Activated naive CD8-positive, alpha-beta T cell treated with anti-CD3 and anti-CD28 coated beads, Interleukin-2, amount 50 U/mL, for 24 hours (primary cell): ENCODE results near the gene NANOS3.

ENCODE experiments used
- ATAC-seq: fragments of 150-1000 bp; cut with Tn5 transposase; one replicate; pipeline ENCODE4 v1.10.0; 2021
- DNase-seq: peaks from one replicate; pipeline ENCODE4 v3.0.0; 2021
- H3K27ac Mint-ChIP-seq: one replicate; pipeline ENCODE4 v1.8.0; 2021; ENCODE audit warnings: mild to moderate bottlenecking, mixed read lengths
- H3K27me3 Mint-ChIP-seq: one replicate; pipeline ENCODE4 v1.8.0; 2021; ENCODE audit warnings: mixed read lengths
- H3K36me3 Mint-ChIP-seq: one replicate; pipeline ENCODE4 v1.8.0; 2021; ENCODE audit warnings: low read depth, mixed read lengths
- H3K4me1 Mint-ChIP-seq: one replicate; pipeline ENCODE4 v1.8.0; 2021; ENCODE audit warnings: mixed read lengths
- H3K4me3 Mint-ChIP-seq: one replicate; pipeline ENCODE4 v1.8.0; 2021; ENCODE audit warnings: mild to moderate bottlenecking, moderate library complexity, mixed read lengths
- H3K9me3 Mint-ChIP-seq: one replicate; pipeline ENCODE4 v1.8.0; 2021; ENCODE audit warnings: mixed read lengths

NANOS3 gene

GRCh38 chr19:13868663-13869062 is 8.3 kb upstream of the NANOS3 start:
- Mint-ChIP-seq H3K4me3 (no peak overlapping the region), H3K36me3 (peaks cover 2% of the 10 kb centered on the region), H3K27me3 (peaks cover 31% of the 10 kb centered on the region), H3K9me3 (no peaks in the 10 kb centered on the region), H3K27ac (no peak overlapping the region), H3K4me1 (peaks cover 27% of the 10 kb centered on the region)
- DNase-seq: no peak
- no peak for ATAC-seq

- Mint-ChIP-seq H3K36me3 (peaks cover 2% of the 10 kb centered on the region), H3K27ac (no peak overlapping the region), H3K4me3 (no peak overlapping the region), H3K4me1 (peaks cover 22% of the 10 kb centered on the region), H3K9me3 (no peaks in the 10 kb centered on the region), H3K27me3 (peaks cover 26% of the 10 kb centered on the region)
- ATAC-seq (no peak), DNase-seq (no peak)
Measured at GRCh38 chr19:13869281-13869680, 7.7 kb upstream of the NANOS3 start.

GRCh38 chr19:13870873-13871272 is 6.1 kb upstream of the NANOS3 start:
- Mint-ChIP-seq H3K27me3 (peaks cover 21% of the 10 kb centered on the region), H3K4me1 (peaks cover 18% of the 10 kb centered on the region), H3K9me3 (no peaks in the 10 kb centered on the region), H3K27ac (no peak overlapping the region), H3K36me3 (peaks cover 2% of the 10 kb centered on the region), H3K4me3 (no peak overlapping the region)
- DNase-seq (no peak), ATAC-seq (no peak)

DNA sequence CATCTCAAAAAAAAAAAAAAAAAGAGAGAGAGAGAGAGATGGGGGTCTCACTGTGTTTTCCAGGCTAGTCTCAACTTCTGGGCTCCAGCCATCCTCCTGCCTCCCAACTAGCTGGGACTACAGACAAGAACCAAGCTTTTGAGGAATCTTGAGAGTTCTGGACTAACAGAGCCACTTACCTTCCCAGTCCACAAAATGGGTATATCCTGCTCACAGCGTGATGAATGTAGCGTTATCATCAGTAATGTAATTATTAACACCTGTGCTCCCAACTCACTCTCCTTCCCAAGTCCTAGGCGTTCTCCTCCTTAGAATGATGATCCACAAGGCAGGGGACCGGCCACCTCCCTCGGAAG is 4.6 kb upstream of the NANOS3 start:
- Mint-ChIP-seq H3K9me3 (no peaks in the 10 kb centered on the region), H3K4me1 (peaks cover 11% of the 10 kb centered on the region), H3K4me3 (peak overlapping the region; percentile 59), H3K36me3 (no peaks in the 10 kb centered on the region), H3K27ac (no peak overlapping the region), H3K27me3 (peaks cover 13% of the 10 kb centered on the region)
- DNase-seq (no peak), ATAC-seq (no peak)

DNA sequence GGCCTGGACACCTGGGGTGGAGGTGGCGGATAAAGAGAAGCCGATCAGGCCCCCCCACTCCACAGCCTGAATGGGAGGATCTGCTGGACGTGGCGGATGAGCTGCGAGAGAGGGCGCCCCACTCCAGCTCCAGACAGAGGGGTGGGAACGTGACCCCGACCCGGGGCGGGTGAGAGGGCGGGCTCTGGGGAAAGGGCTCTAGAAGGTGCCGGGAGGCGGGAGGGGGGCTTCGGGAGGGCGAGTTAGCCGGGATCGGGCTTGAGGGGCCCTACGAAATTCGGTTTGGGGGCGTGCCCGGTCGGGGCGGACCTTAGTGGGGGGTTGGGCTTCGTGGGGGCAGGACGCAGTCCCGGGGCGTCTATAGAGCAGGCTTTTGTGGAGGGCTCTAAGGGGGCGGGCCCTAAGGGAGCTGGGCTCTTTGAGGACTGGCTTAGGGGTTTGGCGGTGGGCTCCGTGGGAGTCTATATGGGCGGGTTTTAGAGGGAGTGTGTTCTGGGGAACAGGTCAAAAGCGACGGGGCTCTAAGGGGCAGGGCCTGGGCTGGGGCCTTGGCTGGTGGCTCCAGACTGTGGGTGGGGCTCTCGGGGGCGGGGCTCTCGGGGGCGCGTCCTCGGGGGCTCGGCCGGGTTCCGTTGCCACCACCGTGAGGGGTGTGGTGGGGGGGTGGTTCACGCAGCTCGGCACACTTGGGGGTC is 4.1 kb upstream of the NANOS3 start:
- Mint-ChIP-seq H3K4me1 (peaks cover 11% of the 10 kb centered on the region), H3K27ac (no peak overlapping the region), H3K9me3 (no peaks in the 10 kb centered on the region), H3K36me3 (no peaks in the 10 kb centered on the region), H3K27me3 (peaks cover 8% of the 10 kb centered on the region), H3K4me3 (peak overlapping the region; percentile 59)
- ATAC-seq (peak; percentile 62), DNase-seq (peak; percentile 47)

GRCh38 chr19:13873834-13874515 is 3.0 kb upstream of the NANOS3 start:
- H3K36me3 Mint-ChIP-seq: no peaks in the 10 kb centered on the region
- no peak overlapping the region for H3K4me3 Mint-ChIP-seq
- no peaks in the 10 kb centered on the region for H3K9me3 Mint-ChIP-seq
- peaks cover 8% of the 10 kb centered on the region for H3K27me3 Mint-ChIP-seq
- peaks cover 5% of the 10 kb centered on the region for H3K4me1 Mint-ChIP-seq
- ATAC-seq: no peak
- no peak overlapping the region for H3K27ac Mint-ChIP-seq
- no peak for DNase-seq

DNA sequence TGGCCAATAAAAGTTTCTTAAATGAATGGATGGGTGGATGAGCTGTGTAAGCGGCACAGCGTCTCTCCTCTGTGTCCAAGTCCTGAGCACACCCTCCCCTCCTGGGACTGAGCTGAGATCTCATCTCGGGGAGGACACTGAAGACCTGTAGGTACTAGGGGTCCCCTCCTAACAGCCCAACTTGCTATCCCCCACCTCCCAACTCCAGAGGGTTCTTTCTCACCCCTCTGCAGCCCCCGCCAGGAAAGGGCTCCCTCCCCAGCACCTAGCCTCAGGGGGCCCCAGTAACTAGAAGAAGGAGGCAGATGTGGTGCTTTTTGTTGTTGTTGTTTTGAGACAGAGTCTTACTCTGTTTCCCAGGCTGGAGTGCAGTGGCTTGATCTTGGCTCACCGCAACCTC is 1.1 kb upstream of the NANOS3 start:
- ATAC-seq (no peak), DNase-seq (no peak)
- peaks cover 13% of the 10 kb centered on the region for H3K4me1 Mint-ChIP-seq
- H3K27ac Mint-ChIP-seq: no peak overlapping the region
- no peaks in the 10 kb centered on the region for H3K9me3 Mint-ChIP-seq
- no peaks in the 10 kb centered on the region for H3K36me3 Mint-ChIP-seq
- peaks cover 6% of the 10 kb centered on the region for H3K27me3 Mint-ChIP-seq
- H3K4me3 Mint-ChIP-seq: no peak overlapping the region

DNA sequence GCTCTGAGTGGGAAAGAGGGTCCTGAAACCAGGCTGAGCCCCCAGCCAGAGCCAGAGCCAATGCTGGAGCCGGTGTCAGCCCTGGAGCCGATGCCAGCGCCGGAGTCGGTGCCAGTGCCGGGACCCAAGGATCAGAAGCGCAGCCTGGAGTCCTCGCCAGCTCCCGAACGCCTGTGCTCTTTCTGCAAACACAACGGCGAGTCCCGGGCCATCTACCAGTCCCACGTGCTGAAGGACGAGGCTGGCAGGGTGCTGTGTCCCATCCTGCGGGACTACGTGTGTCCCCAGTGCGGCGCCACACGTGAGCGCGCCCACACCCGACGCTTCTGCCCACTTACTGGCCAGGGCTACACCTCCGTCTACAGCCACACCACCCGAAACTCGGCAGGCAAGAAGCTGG is 369 bp downstream of the NANOS3 start:
- Mint-ChIP-seq H3K36me3 (no peaks in the 10 kb centered on the region), H3K27me3 (peaks cover 2% of the 10 kb centered on the region), H3K4me1 (peaks cover 27% of the 10 kb centered on the region), H3K4me3 (no peak overlapping the region), H3K9me3 (no peaks in the 10 kb centered on the region), H3K27ac (no peak overlapping the region)
- DNase-seq: no peak
- no peak for ATAC-seq

DNA sequence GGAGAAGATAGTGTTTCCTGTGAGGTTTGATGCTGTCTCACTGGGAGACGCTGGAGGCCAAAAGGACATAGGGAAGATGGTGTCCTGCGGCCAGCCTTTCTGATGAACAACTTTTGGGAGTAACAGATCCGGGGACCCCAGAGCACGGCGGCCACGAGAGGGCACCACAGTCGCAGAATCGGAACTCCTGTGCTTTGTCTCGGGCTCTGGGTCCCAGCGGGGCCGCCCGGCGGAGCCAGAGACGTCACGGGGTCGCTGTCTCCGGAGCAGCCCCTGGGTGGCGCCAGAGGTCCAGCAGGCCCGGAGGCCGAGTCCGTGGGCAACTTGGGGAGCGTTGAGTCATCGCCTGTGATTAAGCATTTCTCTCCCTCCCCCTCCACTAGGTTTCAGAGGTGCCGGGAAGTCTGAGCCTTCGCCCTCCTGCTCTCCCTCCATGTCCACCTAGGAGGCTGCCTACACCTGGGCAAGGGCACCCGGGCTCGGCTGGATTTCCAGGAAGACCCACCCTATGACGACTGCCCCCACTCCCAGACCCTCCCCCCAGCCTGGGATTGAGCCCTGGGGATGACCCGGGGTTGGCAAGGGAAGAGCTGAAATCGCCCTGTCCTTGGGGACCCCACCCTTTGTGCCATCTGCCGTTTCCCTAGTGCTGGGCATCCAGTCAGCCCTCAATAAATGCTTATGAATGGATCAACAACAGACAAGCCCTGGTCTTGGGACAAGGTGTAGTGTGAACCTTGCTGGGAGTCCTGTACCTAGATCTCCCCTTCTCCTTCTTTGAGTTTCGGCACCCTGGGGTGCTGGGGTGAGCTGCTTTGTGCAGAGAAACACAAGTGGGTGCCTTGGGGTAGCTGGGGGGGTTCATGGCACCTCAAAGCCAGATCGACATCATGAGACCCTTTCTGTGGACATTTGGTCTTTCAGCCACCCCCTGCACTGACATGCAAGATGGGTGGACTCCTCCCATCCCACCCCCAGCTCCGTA is 3.4 kb downstream of the NANOS3 start:
- ATAC-seq (peak; percentile 94), DNase-seq (peak; percentile 99)
- Mint-ChIP-seq H3K36me3 (no peaks in the 10 kb centered on the region), H3K27me3 (no peaks in the 10 kb centered on the region), H3K4me3 (peak overlapping the region; percentile 38), H3K4me1 (peaks cover 30% of the 10 kb centered on the region), H3K27ac (peak overlapping the region; percentile 69), H3K9me3 (no peaks in the 10 kb centered on the region)

DNA sequence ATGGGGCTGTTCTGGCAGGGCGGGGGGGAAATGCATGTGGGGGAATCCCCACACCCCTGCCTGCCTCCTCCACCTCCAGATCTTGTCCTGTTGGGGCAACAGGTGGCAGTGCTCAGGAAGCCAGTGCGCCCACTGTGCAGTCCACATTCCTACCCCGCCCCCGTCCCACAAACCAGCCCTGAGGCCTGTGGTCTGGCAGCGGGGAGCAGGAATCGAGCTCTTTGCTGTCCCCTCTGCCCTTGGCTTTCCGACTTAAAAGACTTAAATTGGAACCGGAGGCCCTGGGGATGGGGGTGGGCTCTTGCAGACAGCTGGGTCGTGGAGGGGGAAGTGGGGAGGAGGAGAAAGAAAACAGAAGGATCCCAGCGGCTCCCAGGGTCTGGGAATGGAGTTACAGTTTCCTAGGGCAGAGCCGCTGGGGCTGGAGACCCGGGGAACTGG is 4.3 kb downstream of the NANOS3 start:
- H3K9me3 Mint-ChIP-seq: no peaks in the 10 kb centered on the region
- H3K4me1 Mint-ChIP-seq: peaks cover 36% of the 10 kb centered on the region
- DNase-seq (no peak), ATAC-seq (no peak)
- H3K36me3 Mint-ChIP-seq: no peaks in the 10 kb centered on the region
- peak overlapping the region; percentile 69 for H3K27ac Mint-ChIP-seq
- H3K27me3 Mint-ChIP-seq: no peaks in the 10 kb centered on the region
- H3K4me3 Mint-ChIP-seq: no peak overlapping the region

GRCh38 chr19:13881692-13882418 is 4.9 kb downstream of the NANOS3 start:
- H3K36me3 Mint-ChIP-seq: no peaks in the 10 kb centered on the region
- H3K4me1 Mint-ChIP-seq: peaks cover 40% of the 10 kb centered on the region
- ATAC-seq (peak; percentile 18), DNase-seq (peak; percentile 51)
- no peaks in the 10 kb centered on the region for H3K9me3 Mint-ChIP-seq
- H3K4me3 Mint-ChIP-seq: peak overlapping the region; percentile 45
- H3K27ac Mint-ChIP-seq: peak overlapping the region; percentile 52
- no peaks in the 10 kb centered on the region for H3K27me3 Mint-ChIP-seq

GRCh38 chr19:13882419-13882795 is 5.5 kb downstream of the NANOS3 start:
- Mint-ChIP-seq H3K4me3 (no peak overlapping the region), H3K9me3 (no peaks in the 10 kb centered on the region), H3K4me1 (peaks cover 45% of the 10 kb centered on the region), H3K27me3 (no peaks in the 10 kb centered on the region), H3K27ac (peak overlapping the region; percentile 52), H3K36me3 (no peaks in the 10 kb centered on the region)
- no peak for DNase-seq
- no peak for ATAC-seq

DNA sequence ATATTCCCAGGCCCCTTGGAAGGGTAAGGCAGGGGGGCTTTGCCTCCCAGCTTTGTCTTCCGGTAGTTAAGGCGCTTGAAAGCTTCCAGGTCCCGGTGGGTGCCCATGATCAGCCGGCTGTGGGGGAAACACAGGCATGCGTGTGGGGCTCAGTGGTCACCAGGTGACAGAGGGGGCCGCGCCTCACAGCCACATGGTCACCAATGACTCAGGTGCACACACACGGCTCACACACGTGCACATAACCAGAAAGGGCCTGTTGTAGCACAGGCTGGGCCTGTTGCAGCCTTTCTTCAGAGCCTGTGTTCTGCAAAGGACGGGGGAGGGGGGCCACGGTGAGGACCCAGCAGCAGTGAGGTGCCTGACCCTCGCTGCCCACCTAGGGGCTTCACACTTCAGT is 5.9 kb downstream of the NANOS3 start:
- Mint-ChIP-seq H3K36me3 (no peaks in the 10 kb centered on the region), H3K4me1 (peaks cover 47% of the 10 kb centered on the region), H3K9me3 (no peaks in the 10 kb centered on the region), H3K27me3 (no peaks in the 10 kb centered on the region), H3K4me3 (no peak overlapping the region), H3K27ac (no peak overlapping the region)
- DNase-seq (no peak), ATAC-seq (no peak)

DNA sequence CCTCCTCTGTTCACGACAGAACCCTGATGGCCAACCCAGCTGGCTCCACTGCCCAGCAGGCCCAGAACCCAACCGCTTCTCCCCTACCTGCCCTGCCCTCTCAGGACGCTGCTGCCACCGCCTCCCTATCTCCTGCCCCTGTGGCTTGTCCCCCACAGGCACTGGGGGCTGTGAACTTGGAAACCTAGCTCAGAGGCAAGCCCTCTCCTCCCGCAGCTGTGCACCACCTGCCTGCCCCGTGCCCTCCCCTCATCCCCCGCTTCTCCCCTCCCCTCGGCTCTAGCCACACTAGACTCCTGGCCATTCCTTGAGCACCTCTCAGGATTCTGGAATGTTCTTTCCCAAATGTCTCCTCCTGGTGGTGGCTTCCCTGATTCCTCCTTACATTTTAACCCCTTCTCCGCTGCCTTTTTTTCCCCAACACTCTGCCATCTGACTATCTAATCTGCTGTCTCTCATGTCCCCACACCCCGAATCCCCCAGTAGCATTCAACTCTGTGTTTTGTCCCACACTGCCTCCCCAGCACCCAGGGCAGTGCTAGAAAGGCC is 6.7 kb downstream of the NANOS3 start:
- H3K4me3 Mint-ChIP-seq: no peak overlapping the region
- H3K27me3 Mint-ChIP-seq: no peaks in the 10 kb centered on the region
- peaks cover 47% of the 10 kb centered on the region for H3K4me1 Mint-ChIP-seq
- no peaks in the 10 kb centered on the region for H3K36me3 Mint-ChIP-seq
- no peak for ATAC-seq
- no peak for DNase-seq
- H3K27ac Mint-ChIP-seq: no peak overlapping the region
- H3K9me3 Mint-ChIP-seq: no peaks in the 10 kb centered on the region
